ENCODE measurements around the gene OR6J1.
A peak's percentile ranks its signal among the peaks of the same experiment; 100 is the strongest.

Gene OR6J1

DNA sequence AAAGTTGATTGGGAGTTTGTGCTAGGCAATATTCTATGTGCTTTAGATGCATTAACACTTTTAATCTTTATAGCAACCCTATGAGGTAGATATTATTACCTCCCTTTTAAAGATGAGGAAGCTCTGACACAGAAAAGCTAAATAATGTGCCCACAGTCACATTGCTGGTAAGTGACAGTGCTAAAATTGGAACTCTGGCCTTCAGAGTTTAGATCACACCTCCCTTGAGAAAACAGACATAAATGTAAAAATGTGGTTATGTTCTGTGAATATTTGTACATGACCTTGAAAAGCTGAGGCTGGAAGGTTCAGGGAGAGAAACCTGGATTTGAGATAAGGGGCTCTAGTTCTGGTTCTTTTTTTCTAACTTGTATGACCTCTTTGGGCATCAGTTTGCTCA lies 44.1 kb downstream of the OR6J1 start:
- H3K4me3 ChIP-seq (ENCODE audit: low read length) = peak overlapping the region; percentile 92
- no peaks in the 10 kb centered on the region for H3K9me2 ChIP-seq (replicated peaks; ENCODE audit: insufficient read depth, low read length)
- peaks cover 34% of the 10 kb centered on the region for H3K4me1 ChIP-seq (ENCODE audit: low read length)
- H3K36me3 ChIP-seq (replicated peaks; ENCODE audit: insufficient read depth, low read length) = no peaks in the 10 kb centered on the region
- peaks cover 28% of the 10 kb centered on the region for H3F3A ChIP-seq (ENCODE audit: insufficient read depth, low read length)
- H3K9ac ChIP-seq (ENCODE audit: low read length) = peak overlapping the region; percentile 96
- no peaks in the 10 kb centered on the region for H3K9me3 ChIP-seq (replicated peaks; ENCODE audit: insufficient read depth, low read length)
- H3K27ac ChIP-seq (ENCODE audit: low read length) = peak overlapping the region; percentile 94; the same call in 1 of the 2 replicates
- TF ChIP-seq, protein P1, sequence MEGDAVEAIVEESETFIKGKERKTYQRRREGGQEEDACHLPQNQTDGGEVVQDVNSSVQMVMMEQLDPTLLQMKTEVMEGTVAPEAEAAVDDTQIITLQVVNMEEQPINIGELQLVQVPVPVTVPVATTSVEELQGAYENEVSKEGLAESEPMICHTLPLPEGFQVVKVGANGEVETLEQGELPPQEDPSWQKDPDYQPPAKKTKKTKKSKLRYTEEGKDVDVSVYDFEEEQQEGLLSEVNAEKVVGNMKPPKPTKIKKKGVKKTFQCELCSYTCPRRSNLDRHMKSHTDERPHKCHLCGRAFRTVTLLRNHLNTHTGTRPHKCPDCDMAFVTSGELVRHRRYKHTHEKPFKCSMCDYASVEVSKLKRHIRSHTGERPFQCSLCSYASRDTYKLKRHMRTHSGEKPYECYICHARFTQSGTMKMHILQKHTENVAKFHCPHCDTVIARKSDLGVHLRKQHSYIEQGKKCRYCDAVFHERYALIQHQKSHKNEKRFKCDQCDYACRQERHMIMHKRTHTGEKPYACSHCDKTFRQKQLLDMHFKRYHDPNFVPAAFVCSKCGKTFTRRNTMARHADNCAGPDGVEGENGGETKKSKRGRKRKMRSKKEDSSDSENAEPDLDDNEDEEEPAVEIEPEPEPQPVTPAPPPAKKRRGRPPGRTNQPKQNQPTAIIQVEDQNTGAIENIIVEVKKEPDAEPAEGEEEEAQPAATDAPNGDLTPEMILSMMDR (IDR thresholded peaks at IDR 0.05; ENCODE audit: low read length) = no peak
- TF ChIP-seq EZH2 (optimal IDR thresholded peaks at IDR 0.05; ENCODE audit: low read depth, low read length) (no peak), EZH2phosphoT487 (IDR thresholded peaks at IDR 0.05; ENCODE audit: low read length) (no peak)
- H2AFZ ChIP-seq (ENCODE audit: low read length) = no peak overlapping the region
- H3K27me3 ChIP-seq (replicated peaks; ENCODE audit: insufficient read depth, low read length) = no peaks in the 10 kb centered on the region
- peak overlapping the region; percentile 97 for H3K4me2 ChIP-seq (ENCODE audit: low read depth, low read length)
- H3K79me2 ChIP-seq (ENCODE audit: low read length) = peaks cover 56% of the 10 kb centered on the region
- DNase-seq = peak; percentile 10
- no peaks in the 10 kb centered on the region for H4K20me1 ChIP-seq (ENCODE audit: insufficient read depth, low read length)

DNA sequence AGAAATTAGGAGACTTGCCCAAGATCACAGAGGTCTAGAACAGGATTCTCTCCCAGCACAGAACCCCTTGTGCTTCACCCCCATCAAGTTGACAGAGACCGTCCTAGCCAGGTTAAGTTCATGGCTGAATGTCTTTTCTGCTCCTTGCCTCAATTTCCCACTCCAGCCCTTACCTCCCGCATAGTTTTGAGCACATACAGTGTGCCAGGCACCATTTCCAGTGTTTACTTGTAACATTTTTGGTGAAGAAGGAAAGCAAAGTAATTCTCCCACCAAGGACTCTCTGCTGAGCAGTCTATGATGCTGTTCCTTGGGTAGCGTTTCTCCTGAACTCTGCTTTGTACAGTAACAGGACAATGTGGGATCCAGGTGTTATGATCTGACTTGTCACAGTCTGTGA lies 44.8 kb downstream of the OR6J1 start:
- H3K79me2 ChIP-seq (ENCODE audit: low read length) = peaks cover 54% of the 10 kb centered on the region
- H3K27me3 ChIP-seq (replicated peaks; ENCODE audit: insufficient read depth, low read length) = no peaks in the 10 kb centered on the region
- peak overlapping the region; percentile 92 for H3K4me3 ChIP-seq (ENCODE audit: low read length)
- peak; percentile 6 for DNase-seq
- H3K4me1 ChIP-seq (ENCODE audit: low read length) = peaks cover 31% of the 10 kb centered on the region
- no peaks in the 10 kb centered on the region for H3K36me3 ChIP-seq (replicated peaks; ENCODE audit: insufficient read depth, low read length)
- H2AFZ ChIP-seq (ENCODE audit: low read length) = no peak overlapping the region
- peak overlapping the region; percentile 96 for H3K9ac ChIP-seq (ENCODE audit: low read length)
- TF ChIP-seq, protein P1 (IDR thresholded peaks at IDR 0.05; ENCODE audit: low read length) = no peak
- peaks cover 28% of the 10 kb centered on the region for H3F3A ChIP-seq (ENCODE audit: insufficient read depth, low read length)
- no peaks in the 10 kb centered on the region for H4K20me1 ChIP-seq (ENCODE audit: insufficient read depth, low read length)
- H3K4me2 ChIP-seq (ENCODE audit: low read depth, low read length) = peak overlapping the region; percentile 97
- H3K9me3 ChIP-seq (replicated peaks; ENCODE audit: insufficient read depth, low read length) = no peaks in the 10 kb centered on the region
- no peaks in the 10 kb centered on the region for H3K9me2 ChIP-seq (replicated peaks; ENCODE audit: insufficient read depth, low read length)
- H3K27ac ChIP-seq (ENCODE audit: low read length) = peak overlapping the region; percentile 94

DNA sequence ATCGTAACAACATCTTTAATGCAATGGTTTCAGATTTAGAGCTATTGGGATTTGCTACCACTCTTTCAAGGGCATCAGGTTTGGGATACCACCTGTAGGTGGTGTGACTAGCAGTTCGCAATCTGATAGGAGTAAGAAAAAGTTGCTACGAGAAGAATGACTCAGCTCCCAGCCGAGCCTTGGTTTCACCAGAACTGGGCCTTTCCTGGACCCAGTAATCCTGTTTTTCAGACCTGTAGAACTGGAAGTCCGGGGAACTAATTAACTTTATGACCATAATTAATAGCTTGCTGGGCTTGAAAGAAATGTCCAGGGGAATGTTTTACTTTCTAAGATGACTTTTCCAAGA lies 45.3 kb downstream of the OR6J1 start:
- Histone ChIP-seq H3K9me2 (replicated peaks; ENCODE audit: insufficient read depth, low read length) (no peaks in the 10 kb centered on the region), H3K4me2 (ENCODE audit: low read depth, low read length) (peak overlapping the region; percentile 97), H3K27ac (ENCODE audit: low read length) (peak overlapping the region; percentile 94), H3K4me3 (ENCODE audit: low read length) (peak overlapping the region; percentile 92), H3K36me3 (replicated peaks; ENCODE audit: insufficient read depth, low read length) (no peaks in the 10 kb centered on the region), H3K79me2 (ENCODE audit: low read length) (peaks cover 52% of the 10 kb centered on the region), H3K27me3 (replicated peaks; ENCODE audit: insufficient read depth, low read length) (no peaks in the 10 kb centered on the region), H3K4me1 (ENCODE audit: low read length) (peaks cover 31% of the 10 kb centered on the region), H3K9me3 (replicated peaks; ENCODE audit: insufficient read depth, low read length) (no peaks in the 10 kb centered on the region), H3K9ac (ENCODE audit: low read length) (peak overlapping the region; percentile 96), H2AFZ (ENCODE audit: low read length) (no peak overlapping the region), H4K20me1 (ENCODE audit: insufficient read depth, low read length) (no peaks in the 10 kb centered on the region), H3F3A (ENCODE audit: insufficient read depth, low read length) (peaks cover 28% of the 10 kb centered on the region)
- TF ChIP-seq, protein P1 (IDR thresholded peaks at IDR 0.05; ENCODE audit: low read length) = peak; percentile 27
- TF ChIP-seq EZH2phosphoT487 (IDR thresholded peaks at IDR 0.05; ENCODE audit: low read length) = no peak
- TF ChIP-seq EZH2 (optimal IDR thresholded peaks at IDR 0.05; ENCODE audit: low read depth, low read length) = no peak
- peak; percentile 57 for DNase-seq

Measured in MM.1S (cell line).